NCI-H2081 (cell line): ENCODE data around the gene REV3L.
"Not testable (repeated sequence)": the region's sequence is repeated elsewhere in the genome, so short reads cannot be mapped to it uniquely, and the experiment has no call there.

ENCODE experiments used
- DNase-seq, 2 experiments: peaks; one replicate each; lab custom pipeline; 2025; lab: John Stamatoyannopoulos, UW

The REV3L gene

DNA sequence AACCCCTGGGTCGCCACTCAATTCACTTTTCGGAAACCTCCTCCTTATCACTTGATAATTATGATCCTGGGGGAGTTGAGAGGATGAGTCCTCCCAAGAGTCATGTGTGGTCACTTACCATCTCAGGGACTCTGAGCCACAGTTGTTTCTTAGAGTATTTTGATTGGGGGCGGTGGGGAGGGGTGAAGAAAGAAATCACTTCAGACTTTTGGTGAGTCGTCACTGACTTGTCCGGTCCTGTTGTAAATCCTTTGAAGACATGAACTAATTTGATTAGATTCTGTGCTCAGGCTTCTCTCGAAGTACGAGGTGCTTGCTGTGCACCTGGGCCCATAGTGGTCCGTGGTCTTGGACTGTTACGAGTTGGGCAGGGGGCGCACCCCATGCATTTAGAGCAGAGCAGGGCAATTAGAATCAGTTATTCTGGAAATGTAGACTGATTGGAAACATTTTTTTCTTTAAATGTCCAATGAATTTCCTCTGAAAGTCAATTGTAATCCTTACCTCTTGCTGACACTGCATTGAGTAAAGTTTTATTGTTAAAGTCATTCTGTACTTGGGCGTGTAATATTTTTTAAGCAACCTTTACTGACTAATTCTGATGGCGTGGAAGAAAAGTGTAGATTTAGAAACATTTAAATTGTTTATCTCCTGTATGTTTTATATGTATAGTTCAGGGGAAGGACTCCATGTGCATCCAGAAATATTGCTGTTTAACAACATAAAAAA lies 222.3 kb downstream of the REV3L start:
- no peak for DNase-seq

DNA sequence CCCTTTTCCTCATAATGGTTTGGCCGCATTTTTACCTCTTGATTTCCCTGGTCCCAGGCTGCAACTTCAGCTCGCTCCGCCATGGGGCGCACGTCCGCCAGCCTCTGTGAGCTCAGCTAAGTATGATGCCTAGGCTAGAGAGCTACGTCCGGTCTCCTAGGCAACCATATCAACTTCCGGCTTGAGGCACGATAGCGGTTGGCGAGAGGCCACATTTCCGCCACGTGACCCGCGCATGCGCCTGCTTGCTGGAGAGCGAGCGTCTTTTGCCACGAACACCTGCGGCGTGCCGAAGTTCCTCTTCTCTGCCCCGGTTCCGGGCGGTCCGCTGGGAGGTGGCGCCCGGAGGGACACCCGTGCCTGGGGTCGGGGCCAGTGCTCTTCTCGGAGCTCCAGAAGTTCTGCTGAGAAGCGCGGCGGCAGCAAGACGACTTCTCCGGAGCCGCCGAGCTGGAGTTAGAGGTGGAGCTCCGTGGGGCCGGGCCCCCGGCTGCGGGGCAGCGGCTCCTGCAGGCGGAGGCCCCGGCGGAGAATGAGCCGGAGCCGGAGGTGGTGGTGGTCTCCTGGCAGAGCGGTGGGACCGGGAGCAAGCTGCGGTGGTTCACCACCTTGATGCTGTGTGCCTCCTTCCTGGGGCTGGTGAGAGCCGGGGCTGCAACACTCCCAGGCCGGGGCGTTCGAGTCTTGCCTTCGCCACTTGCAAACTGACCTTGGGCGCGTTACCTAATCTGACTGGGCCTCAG lies 223.8 kb downstream of the REV3L start:
- peak; percentile 95 to 97 for DNase-seq

DNA sequence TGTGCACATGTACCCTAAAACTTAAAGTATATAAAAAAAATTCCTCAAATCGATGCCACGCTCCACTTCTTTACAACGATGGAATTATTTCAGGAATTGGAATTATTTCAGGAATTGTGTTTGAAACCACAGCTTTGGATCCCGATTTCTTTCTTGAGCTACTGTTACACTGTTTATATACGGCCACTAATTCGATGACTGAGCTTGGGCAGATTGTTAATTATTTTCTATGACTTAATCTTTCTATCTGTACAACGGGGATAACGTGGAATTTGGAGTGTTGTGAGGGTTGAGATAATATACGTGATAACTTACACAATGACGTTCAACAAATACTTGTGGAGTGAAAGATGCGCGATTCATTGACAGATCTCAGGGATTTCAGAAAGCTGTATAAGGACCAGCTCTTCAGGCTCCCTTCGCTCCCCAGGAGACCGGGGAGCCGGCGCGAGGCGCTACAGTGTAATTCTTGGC lies 224.4 kb downstream of the REV3L start:
- no peak for DNase-seq

- DNase-seq, result no peak
Measured at GRCh38 chr6:111258010-111258409, 225.0 kb downstream of the REV3L start.

DNA sequence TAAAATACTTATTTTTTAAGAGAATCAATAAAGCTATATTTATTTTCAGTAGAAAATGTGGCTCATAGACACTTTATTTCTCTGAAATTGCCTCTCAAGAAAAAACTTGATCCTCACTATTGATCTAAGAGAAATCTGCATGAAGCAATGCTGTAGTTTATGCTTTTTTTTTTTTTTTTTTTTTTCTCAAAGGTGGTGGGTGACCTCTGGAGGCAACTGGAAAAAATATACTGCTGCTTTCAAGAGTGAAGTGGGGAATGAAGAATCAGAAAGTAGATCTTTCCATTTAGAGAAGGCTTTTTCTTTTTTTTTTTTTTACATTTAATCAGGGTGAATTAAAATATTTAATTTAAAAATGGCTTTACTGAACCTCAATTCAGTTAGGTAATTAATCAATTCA lies 226.4 kb downstream of the REV3L start:
- no peak for DNase-seq

- not testable (repeated sequence) for DNase-seq
Measured at GRCh38 chr6:111255838-111256237, 227.2 kb downstream of the REV3L start.

- no peak for DNase-seq
Measured at GRCh38 chr6:111254779-111255166, 228.2 kb downstream of the REV3L start.

GRCh38 chr6:111254004-111254778 lies 228.8 kb downstream of the REV3L start:
- no peak for DNase-seq

DNA sequence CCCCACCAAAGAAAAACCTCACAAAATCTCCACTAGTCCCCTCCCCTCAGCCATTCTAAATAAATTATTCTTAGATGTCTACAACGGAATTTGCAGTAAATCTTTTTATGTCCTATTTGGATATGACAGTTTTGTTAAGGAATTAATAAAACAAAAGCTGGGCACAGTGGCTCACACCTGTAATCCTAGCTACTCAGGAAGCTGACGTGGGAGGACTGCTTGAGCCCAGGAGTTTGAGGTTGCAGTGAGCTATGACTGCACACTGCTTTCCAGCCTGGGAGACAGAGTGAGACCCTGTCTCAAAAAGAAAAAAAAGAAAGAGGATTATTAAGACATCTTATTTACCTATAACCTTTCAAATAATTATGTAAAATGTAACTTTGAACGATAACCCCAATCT lies 230.3 kb downstream of the REV3L start:
- no peak for DNase-seq

DNA sequence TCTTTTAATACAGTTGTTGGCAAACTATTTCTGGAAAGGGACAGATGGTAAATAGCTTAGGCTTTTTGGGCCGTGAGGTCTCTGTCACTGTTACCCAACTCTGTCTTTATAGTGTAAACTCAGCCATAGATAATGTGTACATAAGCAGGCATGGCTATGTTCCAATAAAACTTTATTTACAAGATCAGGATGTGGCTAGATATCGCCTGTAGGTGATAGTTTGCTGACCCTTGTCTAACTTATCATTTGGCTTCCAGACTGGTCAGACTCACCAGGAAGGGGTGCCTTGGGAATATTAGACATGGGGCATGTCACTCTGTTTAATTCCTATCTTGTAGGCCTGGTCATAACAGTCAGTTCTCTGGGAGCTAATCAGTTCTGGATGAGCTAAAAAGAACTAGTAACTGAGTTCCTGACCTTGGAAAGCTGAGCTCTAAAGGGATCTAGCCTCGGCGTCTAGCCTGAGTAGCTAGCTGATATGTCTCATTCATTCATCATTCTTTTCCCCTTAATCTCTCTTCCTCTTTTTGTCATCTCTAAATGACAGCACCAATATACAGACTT lies 232.1 kb downstream of the REV3L start:
- no peak for DNase-seq
